ENCODE results near the gene SLIT3. TPM values are rescaled to one million over a fixed set of nuclear protein-coding genes. Genes with fewer than 3 reads are reported as not detected.

SLIT3 gene
- total and polyA plus RNA-seq, 5 donors from 2014 or later: not detected

DNA sequence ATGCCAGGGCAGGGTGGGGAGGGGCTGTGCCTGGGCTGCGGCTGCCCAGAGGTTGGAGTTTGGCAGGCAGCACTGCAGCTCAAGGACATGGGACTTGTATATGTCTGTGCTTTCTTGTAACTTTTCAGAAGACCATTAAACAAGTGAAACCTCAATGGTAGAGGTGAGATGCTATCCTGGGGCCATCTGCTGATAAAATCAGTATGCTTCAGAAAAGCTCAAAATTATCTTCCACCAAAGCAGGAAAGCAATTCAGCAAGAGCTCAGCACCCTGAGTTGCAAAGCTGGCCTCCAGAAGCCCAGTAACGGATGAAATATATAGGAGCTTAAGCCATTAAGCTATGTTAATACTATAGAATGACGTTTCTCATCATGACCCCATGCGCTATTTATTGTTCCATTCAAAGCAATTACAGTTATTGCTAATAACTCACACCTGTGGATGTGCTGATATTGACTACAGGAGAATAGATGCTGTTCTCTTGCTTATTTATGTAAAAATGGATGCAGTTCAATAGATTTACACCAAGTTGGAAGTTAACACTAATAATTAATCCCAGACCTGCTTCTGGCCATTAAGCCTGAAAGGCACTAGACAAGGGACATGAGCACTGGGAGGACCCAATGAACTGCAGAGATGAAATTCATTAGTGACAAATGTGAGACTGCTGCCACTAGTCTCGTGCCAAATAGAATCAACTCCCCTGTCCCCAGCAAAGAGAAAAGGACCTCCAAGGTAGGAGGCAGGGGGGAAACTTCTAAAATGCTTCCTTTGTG is 405.5 kb downstream of the SLIT3 start:
- no peak overlapping the region for H3K4me3 Mint-ChIP-seq
- no peaks in the 10 kb centered on the region for H3K4me1 ChIP-seq (ENCODE audit: control insufficient read depth, insufficient read depth, low read length, poor library complexity, severe bottlenecking)
- H3K36me3 Mint-ChIP-seq: no peaks in the 10 kb centered on the region
- no peaks in the 10 kb centered on the region for H3K9me3 ChIP-seq (ENCODE audit: control insufficient read depth in 2 of 2, low read length in 2 of 2)
- H3K4me3 ChIP-seq (ENCODE audit: low read depth, low read length): no peak overlapping the region
- peaks cover 0 to 1% (median 0%) of the 10 kb centered on the region in 4 donors for H3K4me1 Mint-ChIP-seq
- H3K27me3 ChIP-seq (ENCODE audit: control insufficient read depth, insufficient read depth, low read length): peaks cover 3% of the 10 kb centered on the region
- H3K27me3 Mint-ChIP-seq: peaks cover 14% of the 10 kb centered on the region
- no peak overlapping the region for H3K27ac ChIP-seq (ENCODE audit: insufficient read depth, low read length, poor library complexity, severe bottlenecking)
- H3K9me3 Mint-ChIP-seq: no peaks in the 10 kb centered on the region
- ATAC-seq (ENCODE audit: low read depth in 2 of 2) (no peak), DNase-seq (no peak)
- H3K27ac Mint-ChIP-seq: no peak overlapping the region
- H3K36me3 ChIP-seq (ENCODE audit: control insufficient read depth, insufficient read depth, low read length): no peaks in the 10 kb centered on the region

DNA sequence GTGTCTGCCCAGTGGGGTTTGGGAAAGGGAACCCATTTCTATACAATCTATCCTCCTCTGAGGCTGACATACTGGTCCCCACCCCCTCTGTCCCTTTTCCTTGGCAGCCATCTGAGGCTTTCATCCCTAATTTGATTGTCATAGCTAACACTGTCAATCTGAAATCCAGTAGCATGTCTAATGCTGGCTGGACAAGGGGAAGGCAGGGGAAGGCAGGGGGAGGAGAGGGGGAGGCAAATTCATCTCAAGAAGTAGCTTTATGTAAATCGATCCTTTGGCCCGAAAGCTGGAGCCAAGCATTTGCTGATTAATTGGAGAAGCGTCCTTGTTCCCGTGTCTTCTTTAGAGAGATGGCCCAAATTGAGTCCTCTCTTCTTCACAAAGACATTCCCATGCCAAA is 407.7 kb downstream of the SLIT3 start:
- Histone ChIP-seq H3K27ac (ENCODE audit: insufficient read depth, low read length, poor library complexity, severe bottlenecking) (no peak overlapping the region), H3K4me1 (ENCODE audit: control insufficient read depth, insufficient read depth, low read length, poor library complexity, severe bottlenecking) (no peaks in the 10 kb centered on the region), H3K4me3 (ENCODE audit: low read depth, low read length) (no peak overlapping the region), H3K9me3 (ENCODE audit: control insufficient read depth in 2 of 2, low read length in 2 of 2) (no peaks in the 10 kb centered on the region), H3K36me3 (ENCODE audit: control insufficient read depth, insufficient read depth, low read length) (no peaks in the 10 kb centered on the region), H3K27me3 (ENCODE audit: control insufficient read depth, insufficient read depth, low read length) (peaks cover 3% of the 10 kb centered on the region)
- peaks cover 0 to 1% (median 0%) of the 10 kb centered on the region in 4 donors for H3K4me1 Mint-ChIP-seq
- H3K27ac Mint-ChIP-seq: no peak overlapping the region
- no peaks in the 10 kb centered on the region for H3K36me3 Mint-ChIP-seq
- ATAC-seq (ENCODE audit: low read depth in 2 of 2): no peak
- no peaks in the 10 kb centered on the region for H3K9me3 Mint-ChIP-seq
- DNase-seq: no peak
- H3K27me3 Mint-ChIP-seq: peaks cover 17% of the 10 kb centered on the region
- H3K4me3 Mint-ChIP-seq: no peak overlapping the region

DNA sequence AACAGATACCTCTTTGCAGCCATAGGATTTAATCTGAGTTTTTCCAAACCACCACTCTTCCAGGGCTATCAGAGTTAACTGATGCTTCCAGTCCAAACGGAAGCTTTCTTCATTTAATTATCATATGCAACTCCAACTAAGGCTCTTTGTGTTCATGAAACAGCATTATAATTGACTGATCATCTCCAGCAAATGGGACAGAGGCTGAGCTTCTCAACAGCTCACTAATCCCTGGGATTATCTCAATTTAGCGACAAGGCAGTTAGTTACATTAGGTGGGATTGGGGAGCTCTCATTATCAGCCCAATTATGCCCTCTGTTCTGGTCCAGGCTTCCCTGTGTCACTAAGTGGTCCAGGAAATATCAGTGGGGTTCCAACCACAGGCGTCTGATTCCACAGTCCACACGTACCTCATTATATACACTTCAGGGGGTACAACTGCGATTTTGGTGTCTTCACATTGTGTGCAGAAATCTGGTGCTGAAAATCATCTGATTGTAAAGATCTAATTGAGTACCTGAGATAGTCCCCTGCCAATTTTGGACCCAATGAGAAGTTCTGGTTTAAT is 408.2 kb downstream of the SLIT3 start:
- Histone ChIP-seq H3K36me3 (ENCODE audit: control insufficient read depth, insufficient read depth, low read length) (no peaks in the 10 kb centered on the region), H3K4me3 (ENCODE audit: low read depth, low read length) (no peak overlapping the region), H3K27me3 (ENCODE audit: control insufficient read depth, insufficient read depth, low read length) (peaks cover 3% of the 10 kb centered on the region), H3K27ac (ENCODE audit: insufficient read depth, low read length, poor library complexity, severe bottlenecking) (no peak overlapping the region), H3K4me1 (ENCODE audit: control insufficient read depth, insufficient read depth, low read length, poor library complexity, severe bottlenecking) (no peaks in the 10 kb centered on the region), H3K9me3 (ENCODE audit: control insufficient read depth in 2 of 2, low read length in 2 of 2) (no peaks in the 10 kb centered on the region)
- ATAC-seq (ENCODE audit: low read depth in 2 of 2) (no peak), DNase-seq (no peak)
- Mint-ChIP-seq H3K9me3 (no peaks in the 10 kb centered on the region), H3K4me1 (peaks cover 0 to 1% (median 0%) of the 10 kb centered on the region in 4 donors), H3K36me3 (no peaks in the 10 kb centered on the region), H3K27ac (no peak overlapping the region), H3K4me3 (no peak overlapping the region), H3K27me3 (peaks cover 11% of the 10 kb centered on the region)

DNA sequence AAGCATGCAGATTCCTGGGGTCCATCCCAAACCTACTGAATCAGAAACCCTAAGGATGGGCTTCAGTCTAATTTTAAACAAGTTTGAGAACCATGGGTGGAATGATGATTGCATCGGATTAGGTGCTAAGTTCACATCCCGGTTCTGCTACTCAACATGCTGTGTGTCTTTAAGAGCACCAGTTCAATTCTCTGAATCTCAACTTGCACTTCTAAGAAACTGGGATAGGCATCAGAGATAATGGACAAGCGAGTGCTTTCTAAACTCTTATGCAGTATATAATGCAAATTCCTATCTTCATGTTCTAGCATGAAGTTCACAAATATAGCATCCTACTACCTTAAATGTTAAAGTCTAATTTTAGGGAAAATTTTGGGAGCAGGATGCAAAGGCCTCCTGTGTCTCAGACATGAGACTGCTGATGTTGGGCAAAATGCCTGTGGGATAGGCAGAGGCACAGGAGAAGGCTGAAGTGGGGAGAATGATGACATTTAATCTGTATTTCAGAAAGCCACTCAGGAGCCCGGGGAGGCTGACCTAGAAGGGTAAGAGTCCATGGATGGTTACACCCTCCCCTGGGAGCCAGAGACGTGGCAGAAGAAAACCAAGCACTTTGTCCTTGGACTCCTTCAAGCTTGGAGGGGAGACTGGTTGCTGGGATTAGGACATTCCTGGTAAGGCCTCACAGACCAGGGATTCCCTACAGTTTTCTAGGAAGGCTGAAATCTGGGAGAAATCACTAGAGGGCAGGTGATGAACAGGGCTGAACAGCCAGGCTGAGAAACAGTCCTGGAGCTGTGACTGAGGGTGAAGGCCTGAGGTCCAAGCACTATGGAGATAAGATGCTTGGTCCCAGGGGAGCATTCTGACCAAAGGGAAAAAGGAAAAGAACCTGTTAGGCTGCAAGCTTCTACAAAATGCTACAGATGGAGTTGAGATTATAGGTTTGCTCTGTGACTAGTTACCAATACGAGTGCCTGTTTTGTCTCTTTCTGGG is 409.8 kb downstream of the SLIT3 start:
- ATAC-seq (ENCODE audit: low read depth in 2 of 2) (no peak), DNase-seq (no peak)
- Mint-ChIP-seq H3K4me1 (peaks cover 0 to 1% (median 0%) of the 10 kb centered on the region in 4 donors), H3K27me3 (peaks cover 10% of the 10 kb centered on the region), H3K4me3 (no peak overlapping the region), H3K9me3 (no peaks in the 10 kb centered on the region), H3K27ac (no peak overlapping the region), H3K36me3 (no peaks in the 10 kb centered on the region)
- Histone ChIP-seq H3K27ac (ENCODE audit: insufficient read depth, low read length, poor library complexity, severe bottlenecking) (no peak overlapping the region), H3K4me3 (ENCODE audit: low read depth, low read length) (no peak overlapping the region), H3K4me1 (ENCODE audit: control insufficient read depth, insufficient read depth, low read length, poor library complexity, severe bottlenecking) (no peaks in the 10 kb centered on the region), H3K9me3 (ENCODE audit: control insufficient read depth in 2 of 2, low read length in 2 of 2) (no peaks in the 10 kb centered on the region), H3K36me3 (ENCODE audit: control insufficient read depth, insufficient read depth, low read length) (no peaks in the 10 kb centered on the region), H3K27me3 (ENCODE audit: control insufficient read depth, insufficient read depth, low read length) (peaks cover 3% of the 10 kb centered on the region)

DNA sequence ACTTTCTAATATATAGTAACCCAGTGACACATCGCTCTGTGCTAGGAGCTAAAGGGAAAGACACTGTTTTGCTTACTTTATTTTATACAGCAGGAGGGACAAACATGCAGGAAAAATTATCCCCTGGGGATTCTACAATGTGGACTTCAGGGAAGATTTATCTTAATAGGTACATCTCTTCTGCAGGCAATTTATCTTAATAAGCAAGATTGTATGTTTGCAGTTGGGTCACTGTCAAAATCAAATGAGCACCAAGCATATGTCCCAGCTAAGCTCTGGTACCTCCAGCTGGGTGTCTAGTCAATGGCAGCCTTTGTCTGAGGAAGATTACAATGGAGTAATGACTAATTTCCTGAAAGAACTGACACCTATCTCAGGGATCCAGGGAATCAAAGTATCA is 411.9 kb downstream of the SLIT3 start:
- H3K27me3 ChIP-seq (ENCODE audit: control insufficient read depth, insufficient read depth, low read length): peaks cover 3% of the 10 kb centered on the region
- no peak overlapping the region for H3K27ac ChIP-seq (ENCODE audit: insufficient read depth, low read length, poor library complexity, severe bottlenecking)
- H3K4me3 ChIP-seq (ENCODE audit: low read depth, low read length): no peak overlapping the region
- H3K36me3 ChIP-seq (ENCODE audit: control insufficient read depth, insufficient read depth, low read length): no peaks in the 10 kb centered on the region
- Mint-ChIP-seq H3K27ac (no peak overlapping the region), H3K4me1 (no peaks in the 10 kb centered on the region), H3K4me3 (no peak overlapping the region), H3K27me3 (peaks cover 4% of the 10 kb centered on the region), H3K36me3 (no peaks in the 10 kb centered on the region), H3K9me3 (no peaks in the 10 kb centered on the region)
- ATAC-seq (ENCODE audit: low read depth in 2 of 2) (no peak), DNase-seq (no peak)
- H3K4me1 ChIP-seq (ENCODE audit: control insufficient read depth, insufficient read depth, low read length, poor library complexity, severe bottlenecking): no peaks in the 10 kb centered on the region
- no peaks in the 10 kb centered on the region for H3K9me3 ChIP-seq (ENCODE audit: control insufficient read depth in 2 of 2, low read length in 2 of 2)

DNA sequence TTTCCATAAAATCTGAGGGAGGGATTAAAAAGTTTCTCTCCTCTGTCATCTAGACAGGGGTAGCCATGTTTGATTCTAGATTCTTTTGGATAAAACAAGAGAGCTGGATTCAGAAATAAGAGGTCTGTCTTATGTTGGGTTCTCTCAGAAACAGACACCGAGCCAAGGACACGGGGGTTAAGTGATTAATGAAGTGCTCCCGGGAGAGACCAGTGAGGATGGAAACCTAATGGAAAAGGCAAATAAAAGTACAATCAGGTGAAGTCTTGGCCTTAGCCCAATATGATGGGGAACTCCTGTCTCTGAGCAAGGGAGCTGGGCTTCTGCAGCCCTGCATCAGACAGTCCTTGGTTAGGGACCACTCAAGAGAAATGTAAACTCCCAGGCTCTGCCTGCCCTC is 413.0 kb downstream of the SLIT3 start:
- Histone ChIP-seq H3K4me3 (ENCODE audit: low read depth, low read length) (no peak overlapping the region), H3K36me3 (ENCODE audit: control insufficient read depth, insufficient read depth, low read length) (no peaks in the 10 kb centered on the region), H3K27ac (ENCODE audit: insufficient read depth, low read length, poor library complexity, severe bottlenecking) (no peak overlapping the region), H3K27me3 (ENCODE audit: control insufficient read depth, insufficient read depth, low read length) (peaks cover 3% of the 10 kb centered on the region), H3K4me1 (ENCODE audit: control insufficient read depth, insufficient read depth, low read length, poor library complexity, severe bottlenecking) (no peaks in the 10 kb centered on the region), H3K9me3 (ENCODE audit: control insufficient read depth in 2 of 2, low read length in 2 of 2) (no peaks in the 10 kb centered on the region)
- ATAC-seq (ENCODE audit: low read depth in 2 of 2): no peak
- Mint-ChIP-seq H3K4me3 (no peak overlapping the region), H3K4me1 (no peaks in the 10 kb centered on the region), H3K27me3 (peaks cover 4% of the 10 kb centered on the region), H3K9me3 (no peaks in the 10 kb centered on the region), H3K36me3 (no peaks in the 10 kb centered on the region), H3K27ac (no peak overlapping the region)
- DNase-seq: no peak

DNA sequence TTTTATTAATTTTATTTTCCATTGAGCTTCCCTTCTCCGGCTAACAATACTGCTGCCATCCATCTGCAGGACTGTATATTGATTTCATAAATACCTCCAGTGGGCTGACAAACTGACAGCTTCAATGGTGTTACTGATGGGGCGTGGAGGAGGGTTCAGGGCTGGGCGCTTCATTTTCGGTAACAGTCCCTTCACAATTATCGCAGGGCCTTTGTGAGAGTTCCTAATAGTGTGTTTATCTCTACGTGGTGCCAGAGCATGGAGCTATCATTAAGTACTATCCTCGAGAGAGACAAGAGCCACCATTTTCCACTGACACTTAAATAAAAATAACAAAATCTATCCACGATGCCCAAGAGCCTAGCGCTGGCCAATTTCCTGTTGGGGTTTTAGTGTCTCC is 414.8 kb downstream of the SLIT3 start:
- Histone ChIP-seq H3K27me3 (ENCODE audit: control insufficient read depth, insufficient read depth, low read length) (no peaks in the 10 kb centered on the region), H3K27ac (ENCODE audit: insufficient read depth, low read length, poor library complexity, severe bottlenecking) (no peak overlapping the region), H3K4me3 (ENCODE audit: low read depth, low read length) (no peak overlapping the region), H3K9me3 (ENCODE audit: control insufficient read depth in 2 of 2, low read length in 2 of 2) (no peaks in the 10 kb centered on the region), H3K4me1 (ENCODE audit: control insufficient read depth, insufficient read depth, low read length, poor library complexity, severe bottlenecking) (no peaks in the 10 kb centered on the region), H3K36me3 (ENCODE audit: control insufficient read depth, insufficient read depth, low read length) (no peaks in the 10 kb centered on the region)
- Mint-ChIP-seq H3K4me1 (no peaks in the 10 kb centered on the region), H3K27me3 (peaks cover 4% of the 10 kb centered on the region), H3K9me3 (no peaks in the 10 kb centered on the region), H3K36me3 (no peaks in the 10 kb centered on the region), H3K4me3 (no peak overlapping the region), H3K27ac (no peak overlapping the region)
- ATAC-seq (ENCODE audit: low read depth in 2 of 2) (no peak), DNase-seq (no peak)

Data from CD4-positive, CD25-positive, alpha-beta regulatory T cell (primary cell).